Small intestine (tissue), 7 donors: ENCODE measurements around the gene STAT6. TPM values are rescaled to one million over a fixed set of nuclear protein-coding genes. Genes with fewer than 3 reads are reported as not detected.

Experiments used
- DNase-seq, 2 donors: peaks; one replicate each; pipeline versions ENCODE4 v3.0.0 to v3.0.0-alpha.2; 2013
- FAIRE-seq: peaks from 2 replicates; lab custom pipeline; 2012; peaks lifted over from hg19 to GRCh38; lab: Jason Lieb, UNC
- H3K27ac ChIP-seq, 3 donors: one replicate each; pipeline ENCODE4 v1.5.1; 2013; ENCODE audit warnings: low read length in 2 of 3, mild to moderate bottlenecking in 2 of 3, control low read depth in 1 of 3, inconsistent platforms in 1 of 3, low read depth in 1 of 3, moderate library complexity in 1 of 3
- H3K27me3 ChIP-seq, 3 donors: one replicate each; pipeline ENCODE4 v1.6.1; 2013; ENCODE audit warnings: low read length in 3 of 3, inconsistent platforms in 1 of 3; ENCODE audit not compliant: control insufficient read depth in 3 of 3, insufficient read depth in 3 of 3
- H3K36me3 ChIP-seq, 3 donors: one replicate each; pipeline ENCODE4 v1.6.1; 2013; ENCODE audit warnings: low read length in 3 of 3, inconsistent platforms in 1 of 3, low read depth in 1 of 3, mild to moderate bottlenecking in 1 of 3, moderate library complexity in 1 of 3; ENCODE audit not compliant: control insufficient read depth in 3 of 3, insufficient read depth in 2 of 3
- H3K4me1 ChIP-seq, 3 donors: one replicate each; pipeline ENCODE4 v1.6.1; 2013; ENCODE audit warnings: low read length in 2 of 3, inconsistent platforms in 1 of 3, low read depth in 1 of 3, mild to moderate bottlenecking in 1 of 3, moderate library complexity in 1 of 3; ENCODE audit not compliant: control insufficient read depth in 3 of 3, insufficient read depth in 2 of 3
- H3K4me3 ChIP-seq, 3 donors: one replicate each; pipeline ENCODE4 v1.5.1; 2013; ENCODE audit warnings: low read length in 3 of 3, control low read depth in 1 of 3, inconsistent platforms in 1 of 3, low read depth in 1 of 3, mild to moderate bottlenecking in 1 of 3, moderate library complexity in 1 of 3
- H3K9me3 ChIP-seq, 2 donors: one replicate each; pipeline ENCODE4 v1.6.1; 2013; ENCODE audit warnings: low read depth in 1 of 2, low read length in 1 of 2; ENCODE audit not compliant: control insufficient read depth in 2 of 2, insufficient read depth in 1 of 2
- WGBS, 3 donors: extraction: QIAGEN DNeasy Blood & Tissue Kit; methylation state at CpG; one replicate each; pipeline ENCODE4 v1.1.7; 2013; 5-methylcytosine and 5-hydroxymethylcytosine counted together
- polyA plus RNA-seq, 4 donors: library from polyadenylated mRNA; stranded (reverse) in 3 of 4; unstranded in 1 of 4; fragments of 200-250 nt in 3 of 4; fragments of 120-200 nt in 1 of 4; gene quantifications; one replicate each; pipeline versions ENCODE4 v1.2.1 to v1.2.3, GENCODE V29; 2013
- donor health status: healthy with polysubstance abuse.
- donor health status: control.
- donor health status: control.
- donor health status: Bipolar disorder and iron deficiency.
- donor health status: healthy.

Gene STAT6
- polyA plus RNA-seq, 4 donors = 117 to 842 (median 344) TPM

- Histone ChIP-seq H3K27ac (no peak overlapping the region), H3K4me1 (peaks cover 0 to 9% (median 0%) of the 10 kb centered on the region in 3 donors), H3K27me3 (no peaks in the 10 kb centered on the region), H3K36me3 (no peaks in the 10 kb centered on the region), H3K9me3 (no peaks in the 10 kb centered on the region), H3K4me3 (no peak overlapping the region)
- FAIRE-seq = no peak
- WGBS, 3 donors = 79 to 91% (median 82%) methylated on average over 5 of the region's 5 CpGs
- DNase-seq = no peak
Measured at GRCh38 chr12:57116580-57117281, 5.6 kb upstream of the STAT6 start.

- 64 to 66% (median 66%) methylated on average over 9 of the region's 9 CpGs for WGBS, 3 donors
- Histone ChIP-seq H3K27ac (peak overlapping the region; percentile 89 to 99 (median 93)), H3K9me3 (no peaks in the 10 kb centered on the region), H3K4me1 (peaks cover 0 to 28% (median 4%) of the 10 kb centered on the region in 3 donors), H3K27me3 (no peaks in the 10 kb centered on the region), H3K36me3 (peaks cover 0 to 8% (median 0%) of the 10 kb centered on the region in 3 donors), H3K4me3 (peak overlapping the region in 1 of 3 donors; percentile 64)
- no peak for DNase-seq
- FAIRE-seq = no peak
Measured at GRCh38 chr12:57112492-57113294, 1.5 kb upstream of the STAT6 start.

GRCh38 chr12:57110104-57111030, 795 bp downstream of the STAT6 start:
- no peaks in the 10 kb centered on the region for H3K9me3 ChIP-seq
- FAIRE-seq (no peak), DNase-seq (peak; percentile 50 to 75)
- WGBS, 3 donors = 3 to 4% (median 3%) methylated on average over 28 of the region's 28 CpGs
- H3K27me3 ChIP-seq = no peaks in the 10 kb centered on the region
- peaks cover 5 to 29% (median 7%) of the 10 kb centered on the region in 3 donors for H3K36me3 ChIP-seq
- H3K27ac ChIP-seq = peak overlapping the region; percentile 89 to 99 (median 93)
- H3K4me3 ChIP-seq = peak overlapping the region; percentile 64 to 82 (median 77)
- H3K4me1 ChIP-seq = peaks cover 0 to 30% (median 4%) of the 10 kb centered on the region in 3 donors

GRCh38 chr12:57109207-57110103, 1.7 kb downstream of the STAT6 start:
- Histone ChIP-seq H3K9me3 (no peaks in the 10 kb centered on the region), H3K4me3 (peak overlapping the region; percentile 64 to 82 (median 77)), H3K36me3 (peaks cover 5 to 38% (median 15%) of the 10 kb centered on the region in 3 donors), H3K4me1 (peaks cover 0 to 30% (median 4%) of the 10 kb centered on the region in 3 donors), H3K27ac (peak overlapping the region; percentile 89 to 99 (median 93)), H3K27me3 (no peaks in the 10 kb centered on the region)
- DNase-seq = no peak
- FAIRE-seq = no peak
- WGBS, 3 donors = 50 to 58% (median 54%) methylated on average over 7 of the region's 7 CpGs

GRCh38 chr12:57107456-57108155, 3.6 kb downstream of the STAT6 start:
- DNase-seq (no peak), FAIRE-seq (no peak)
- peaks cover 9 to 53% (median 21%) of the 10 kb centered on the region in 3 donors for H3K36me3 ChIP-seq
- peaks cover 0 to 28% (median 5%) of the 10 kb centered on the region in 3 donors for H3K4me1 ChIP-seq
- H3K4me3 ChIP-seq = no peak overlapping the region
- peak overlapping the region in 1 of 3 donors; percentile 43 for H3K27ac ChIP-seq
- H3K27me3 ChIP-seq = no peaks in the 10 kb centered on the region
- no peaks in the 10 kb centered on the region for H3K9me3 ChIP-seq
- WGBS, 3 donors = 65 to 72% (median 66%) methylated on average over 7 of the region's 7 CpGs

- Histone ChIP-seq H3K9me3 (no peaks in the 10 kb centered on the region), H3K4me1 (peaks cover 0 to 33% (median 8%) of the 10 kb centered on the region in 3 donors), H3K36me3 (peaks cover 9 to 67% (median 21%) of the 10 kb centered on the region in 3 donors), H3K27me3 (no peaks in the 10 kb centered on the region), H3K27ac (no peak overlapping the region), H3K4me3 (no peak overlapping the region)
- DNase-seq = peak in 1 of 2 donors; percentile 63
- FAIRE-seq = no peak
- 70 to 81% (median 75%) methylated on average over 9 of the region's 9 CpGs for WGBS, 3 donors
Measured at GRCh38 chr12:57106021-57106708, 5.0 kb downstream of the STAT6 start.
